ENCODE measurements around the gene SLC38A2.

SLC38A2 gene

GRCh38 chr12:46382408-46382963 lies 9.9 kb upstream of the SLC38A2 start:
- Histone ChIP-seq H3K27me3 (ENCODE audit: control insufficient read depth, insufficient read depth, low read length) (no peaks in the 10 kb centered on the region), H3K4me1 (ENCODE audit: control insufficient read depth, insufficient read depth, low read length) (peaks cover 24% of the 10 kb centered on the region), H3K9me3 (ENCODE audit: control insufficient read depth, low read length) (no peaks in the 10 kb centered on the region)

GRCh38 chr12:46380881-46381280 lies 8.3 kb upstream of the SLC38A2 start:
- Histone ChIP-seq H3K27me3 (ENCODE audit: control insufficient read depth, insufficient read depth, low read length) (no peaks in the 10 kb centered on the region), H3K9me3 (ENCODE audit: control insufficient read depth, low read length) (no peaks in the 10 kb centered on the region), H3K4me3 (ENCODE audit: low read length) (no peak overlapping the region), H3K9ac (ENCODE audit: low read length) (no peak overlapping the region), H3K4me1 (ENCODE audit: control insufficient read depth, insufficient read depth, low read length) (peaks cover 18% of the 10 kb centered on the region), H3K36me3 (ENCODE audit: control insufficient read depth, insufficient read depth, low read length) (no peaks in the 10 kb centered on the region)

More at GRCh38 chr12:46382408-46382963, 9.9 kb upstream of the SLC38A2 start:
- Histone ChIP-seq H3K4me3 (ENCODE audit: low read length) (peak overlapping the region; percentile 20), H3K36me3 (ENCODE audit: control insufficient read depth, insufficient read depth, low read length) (no peaks in the 10 kb centered on the region), H3K9ac (ENCODE audit: low read length) (peak overlapping the region; percentile 92)

DNA sequence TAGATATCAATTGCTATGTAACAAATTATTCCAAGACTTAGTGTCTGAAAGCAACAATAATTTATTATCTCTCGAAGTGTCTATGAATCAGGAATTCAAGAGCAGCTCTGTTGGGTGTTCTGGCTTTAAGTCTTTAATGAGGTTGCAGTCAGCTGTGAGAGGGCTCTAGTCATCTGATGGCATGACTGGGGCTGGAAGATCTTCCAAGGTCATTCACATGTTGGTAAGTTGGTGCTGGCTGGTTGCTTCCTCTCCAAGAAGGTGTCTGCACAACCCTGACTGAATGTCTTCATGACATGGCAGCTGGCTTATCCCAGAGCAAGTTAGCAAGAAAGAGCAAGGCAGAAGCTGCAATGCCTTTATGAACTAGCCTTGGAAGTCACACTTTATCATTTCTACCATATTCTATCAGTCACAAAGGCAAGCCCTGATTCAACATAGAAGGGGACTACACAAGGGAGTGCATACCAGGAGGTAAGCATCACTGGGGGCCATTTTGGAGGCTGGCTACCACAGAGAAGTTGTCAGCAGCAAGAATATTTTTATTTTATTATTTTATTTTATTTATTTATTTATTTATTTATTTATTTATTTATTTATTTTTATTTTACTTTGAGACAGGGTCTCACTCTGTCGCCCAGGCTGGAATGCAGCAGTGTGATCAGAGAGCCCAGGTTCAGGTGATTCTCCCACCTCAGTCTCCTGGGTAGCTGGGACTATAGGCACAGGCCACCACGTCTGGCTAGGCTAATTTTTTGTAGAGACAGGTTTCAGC lies 7.6 kb upstream of the SLC38A2 start:
- no peaks in the 10 kb centered on the region for H3K36me3 ChIP-seq (ENCODE audit: control insufficient read depth, insufficient read depth, low read length)
- no peaks in the 10 kb centered on the region for H3K27me3 ChIP-seq (ENCODE audit: control insufficient read depth, insufficient read depth, low read length)
- H3K4me1 ChIP-seq (ENCODE audit: control insufficient read depth, insufficient read depth, low read length), result peaks cover 14% of the 10 kb centered on the region
- no peaks in the 10 kb centered on the region for H3K9me3 ChIP-seq (ENCODE audit: control insufficient read depth, low read length)
- no peak overlapping the region for H3K4me3 ChIP-seq (ENCODE audit: low read length)
- no peak overlapping the region for H3K9ac ChIP-seq (ENCODE audit: low read length)

- Histone ChIP-seq H3K4me3 (ENCODE audit: low read length) (no peak overlapping the region), H3K9me3 (ENCODE audit: control insufficient read depth, low read length) (no peaks in the 10 kb centered on the region), H3K4me1 (ENCODE audit: control insufficient read depth, insufficient read depth, low read length) (peaks cover 6% of the 10 kb centered on the region), H3K36me3 (ENCODE audit: control insufficient read depth, insufficient read depth, low read length) (no peaks in the 10 kb centered on the region), H3K27me3 (ENCODE audit: control insufficient read depth, insufficient read depth, low read length) (no peaks in the 10 kb centered on the region), H3K9ac (ENCODE audit: low read length) (no peak overlapping the region)
Measured at GRCh38 chr12:46379352-46379751, 6.8 kb upstream of the SLC38A2 start.

DNA sequence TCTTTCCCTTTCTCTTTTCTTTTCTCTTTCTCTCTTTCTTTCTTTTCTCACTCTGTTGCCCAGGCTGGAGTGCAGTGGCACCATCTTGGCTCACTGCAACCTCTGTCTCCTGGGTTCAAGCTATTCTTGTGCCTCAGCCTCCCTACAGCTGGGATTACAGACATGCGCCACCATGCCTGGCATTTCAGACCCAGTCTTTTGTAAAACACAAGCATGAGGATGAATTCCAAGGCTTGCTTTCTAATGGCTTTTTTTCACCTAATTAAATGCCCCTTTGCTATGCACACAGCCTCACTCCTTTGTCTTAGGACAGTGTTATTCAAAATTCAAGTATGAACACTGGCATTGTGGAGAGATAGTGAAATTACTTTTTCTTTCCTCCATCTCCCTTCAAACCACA lies 6.0 kb upstream of the SLC38A2 start:
- H3K36me3 ChIP-seq (ENCODE audit: control insufficient read depth, insufficient read depth, low read length), result no peaks in the 10 kb centered on the region
- no peaks in the 10 kb centered on the region for H3K9me3 ChIP-seq (ENCODE audit: control insufficient read depth, low read length)
- no peak overlapping the region for H3K4me3 ChIP-seq (ENCODE audit: low read length)
- no peaks in the 10 kb centered on the region for H3K27me3 ChIP-seq (ENCODE audit: control insufficient read depth, insufficient read depth, low read length)
- H3K9ac ChIP-seq (ENCODE audit: low read length), result no peak overlapping the region
- H3K4me1 ChIP-seq (ENCODE audit: control insufficient read depth, insufficient read depth, low read length), result peaks cover 4% of the 10 kb centered on the region

- no peak overlapping the region for H3K4me3 ChIP-seq (ENCODE audit: low read length)
- no peaks in the 10 kb centered on the region for H3K36me3 ChIP-seq (ENCODE audit: control insufficient read depth, insufficient read depth, low read length)
- no peaks in the 10 kb centered on the region for H3K27me3 ChIP-seq (ENCODE audit: control insufficient read depth, insufficient read depth, low read length)
- no peak overlapping the region for H3K9ac ChIP-seq (ENCODE audit: low read length)
- H3K9me3 ChIP-seq (ENCODE audit: control insufficient read depth, low read length), result no peaks in the 10 kb centered on the region
- peaks cover 4% of the 10 kb centered on the region for H3K4me1 ChIP-seq (ENCODE audit: control insufficient read depth, insufficient read depth, low read length)
Measured at GRCh38 chr12:46377678-46378077, 5.1 kb upstream of the SLC38A2 start.

- H3K9me3 ChIP-seq (ENCODE audit: control insufficient read depth, low read length), result no peaks in the 10 kb centered on the region
- H3K4me1 ChIP-seq (ENCODE audit: control insufficient read depth, insufficient read depth, low read length), result no peaks in the 10 kb centered on the region
- H3K4me3 ChIP-seq (ENCODE audit: low read length), result no peak overlapping the region
- H3K27me3 ChIP-seq (ENCODE audit: control insufficient read depth, insufficient read depth, low read length), result no peaks in the 10 kb centered on the region
- H3K36me3 ChIP-seq (ENCODE audit: control insufficient read depth, insufficient read depth, low read length), result no peaks in the 10 kb centered on the region
- H3K9ac ChIP-seq (ENCODE audit: low read length), result no peak overlapping the region
Measured at GRCh38 chr12:46376579-46376978, 4.0 kb upstream of the SLC38A2 start.

DNA sequence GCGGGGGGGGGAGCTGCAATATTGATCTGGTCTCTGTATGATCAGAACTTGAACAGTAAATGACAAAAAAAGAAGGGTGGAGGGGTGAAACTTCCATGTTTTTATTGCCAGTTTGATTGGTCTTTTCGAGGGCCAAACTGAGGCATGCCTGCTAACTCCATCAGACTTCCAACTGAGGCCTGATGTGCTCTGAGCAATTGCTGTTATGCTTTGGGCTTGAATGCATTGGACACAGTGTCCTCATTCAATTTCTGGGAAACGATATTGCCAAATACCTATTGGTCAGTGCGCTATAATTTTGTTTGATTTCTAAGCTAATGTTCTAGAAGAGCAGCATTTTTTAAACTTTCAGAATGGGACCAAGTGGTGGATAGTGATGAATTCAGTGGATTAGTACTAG lies 2.1 kb upstream of the SLC38A2 start:
- Histone ChIP-seq H3K4me3 (ENCODE audit: low read length) (no peak overlapping the region), H3K4me1 (ENCODE audit: control insufficient read depth, insufficient read depth, low read length) (no peaks in the 10 kb centered on the region), H3K9me3 (ENCODE audit: control insufficient read depth, low read length) (no peaks in the 10 kb centered on the region), H3K9ac (ENCODE audit: low read length) (no peak overlapping the region), H3K36me3 (ENCODE audit: control insufficient read depth, insufficient read depth, low read length) (no peaks in the 10 kb centered on the region), H3K27me3 (ENCODE audit: control insufficient read depth, insufficient read depth, low read length) (no peaks in the 10 kb centered on the region)

- peaks cover 1% of the 10 kb centered on the region for H3K4me1 ChIP-seq (ENCODE audit: control insufficient read depth, insufficient read depth, low read length)
- H3K27me3 ChIP-seq (ENCODE audit: control insufficient read depth, insufficient read depth, low read length), result no peaks in the 10 kb centered on the region
- no peak overlapping the region for H3K9ac ChIP-seq (ENCODE audit: low read length)
- H3K9me3 ChIP-seq (ENCODE audit: control insufficient read depth, low read length), result no peaks in the 10 kb centered on the region
- H3K36me3 ChIP-seq (ENCODE audit: control insufficient read depth, insufficient read depth, low read length), result no peaks in the 10 kb centered on the region
- no peak overlapping the region for H3K4me3 ChIP-seq (ENCODE audit: low read length)
Measured at GRCh38 chr12:46374310-46374709, 1.7 kb upstream of the SLC38A2 start.

- Histone ChIP-seq H3K9ac (ENCODE audit: low read length) (peak overlapping the region; percentile 95), H3K9me3 (ENCODE audit: control insufficient read depth, low read length) (no peaks in the 10 kb centered on the region), H3K4me3 (ENCODE audit: low read length) (peak overlapping the region; percentile 73), H3K27me3 (ENCODE audit: control insufficient read depth, insufficient read depth, low read length) (no peaks in the 10 kb centered on the region), H3K4me1 (ENCODE audit: control insufficient read depth, insufficient read depth, low read length) (peaks cover 8% of the 10 kb centered on the region), H3K36me3 (ENCODE audit: control insufficient read depth, insufficient read depth, low read length) (no peaks in the 10 kb centered on the region)
Measured at GRCh38 chr12:46373301-46374296, 1.0 kb upstream of the SLC38A2 start.

- Histone ChIP-seq H3K27me3 (ENCODE audit: control insufficient read depth, insufficient read depth, low read length) (no peaks in the 10 kb centered on the region), H3K9ac (ENCODE audit: low read length) (peak overlapping the region; percentile 95), H3K36me3 (ENCODE audit: control insufficient read depth, insufficient read depth, low read length) (peaks cover 9% of the 10 kb centered on the region), H3K9me3 (ENCODE audit: control insufficient read depth, low read length) (no peaks in the 10 kb centered on the region), H3K4me3 (ENCODE audit: low read length) (peak overlapping the region; percentile 92), H3K4me1 (ENCODE audit: control insufficient read depth, insufficient read depth, low read length) (peaks cover 23% of the 10 kb centered on the region)
Measured at GRCh38 chr12:46371718-46372543, 642 bp downstream of the SLC38A2 start.
